Measurements from ENCODE around the gene MAS1L. TPM values are rescaled to one million over a fixed set of nuclear protein-coding genes. Genes with fewer than 3 reads are reported as not detected.

The MAS1L gene
- not detected for total RNA-seq

GRCh38 chr6:29487660-29488059 is at the start of gene MAS1L:
MAS1L (minus strand) TSS chr6:29487956; CDS start chr6:29487902, 54 bp downstream.

GRCh38 chr6:29456971-29457370 is 30.8 kb downstream of the MAS1L start, which contains the start of the genes OR11A1 and OR2H1:
OR11A1 (minus strand) TSS chr6:29457071; CDS start chr6:29427641, 29,430 bp downstream.
OR2H1 (plus strand) TSS chr6:29457155; CDS start chr6:29461770, 4,615 bp downstream.

GRCh38 chr6:29439006-29439405 is 48.8 kb downstream of the MAS1L start, which contains the start of gene OR10C1:
OR10C1 (plus strand) TSS chr6:29439306; CDS start chr6:29440016, 710 bp downstream.

Other genes starting within 250 kb of the MAS1L start
- not detected for gene OR14J1, start 186.3 kb downstream of the MAS1L start, total RNA-seq
- gene OR5V1, start 119.1 kb downstream of the MAS1L start, total RNA-seq, result not detected
- gene OR12D3, start 112.7 kb downstream of the MAS1L start, total RNA-seq, result not detected
- gene OR12D2, start 92.3 kb downstream of the MAS1L start, total RNA-seq, result not detected
- gene OR12D1, start 73.0 kb downstream of the MAS1L start, total RNA-seq, result not detected
- gene OR10C1, start 48.6 kb downstream of the MAS1L start, total RNA-seq, result not detected
- not detected for gene OR11A1, start 30.9 kb downstream of the MAS1L start, total RNA-seq
- not detected for gene OR2H1, start 30.8 kb downstream of the MAS1L start, total RNA-seq
- gene UBD, start 71.8 kb upstream of the MAS1L start, total RNA-seq, result 10 to 100 TPM in 1 of 2 donors, not detected in 1; 48.2 TPM
- gene OR2H2, start 97.2 kb upstream of the MAS1L start, total RNA-seq, result not detected
- 1 to 10 TPM; 6.5 to 8.3 TPM for gene GABBR1, start 145.2 kb upstream of the MAS1L start, total RNA-seq
- gene MOG, start 169.1 kb upstream of the MAS1L start, total RNA-seq, result not detected
- gene ZFP57, start 193.2 kb upstream of the MAS1L start, total RNA-seq, result 1 to 10 TPM in 1 of 2 donors, not detected in 1; 1.3 TPM
- 100 to 1,000 TPM; 156 to 226 TPM for gene HLA-F, start 235.5 kb upstream of the MAS1L start, total RNA-seq